GM10266 (cell line): ENCODE measurements around the gene A3GALT2.

ENCODE experiments used
- DNase-seq: peaks from one replicate; pipeline ENCODE4 v3.0.0; 2012; ENCODE audit errors: extremely low spot score
- CTCF ChIP-seq: IDR thresholded peaks from 2 replicates; pipeline ENCODE4 v1.5.1; 2012; ENCODE audit warnings: mild to moderate bottlenecking, low read depth; ENCODE audit not compliant: control insufficient read depth, insufficient read depth; ENCODE audit errors: missing control alignments

A3GALT2 gene

DNA sequence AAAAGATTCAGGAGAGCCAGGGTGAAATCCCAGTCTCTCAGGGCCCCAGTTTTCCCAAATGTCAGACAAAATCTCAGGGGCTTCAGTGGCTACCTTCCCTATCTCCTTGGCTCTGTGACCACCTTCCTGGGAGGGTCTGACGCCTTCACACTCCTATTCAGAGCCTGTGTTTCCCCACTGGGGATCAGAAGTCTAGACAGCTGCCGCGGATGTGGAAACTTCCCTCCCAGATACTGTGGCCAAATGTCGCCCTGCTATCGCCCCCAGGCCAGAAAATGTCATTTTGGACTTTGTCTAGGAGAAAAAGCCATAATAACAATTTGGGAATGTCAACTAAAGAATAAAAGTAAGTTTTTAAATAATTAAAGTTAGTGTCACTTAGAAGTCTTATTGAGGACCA is 15.9 kb downstream of the A3GALT2 start:
- no peak for TF ChIP-seq CTCF
- no peak for DNase-seq

GRCh38 chr1:33302325-33302724 is 18.6 kb downstream of the A3GALT2 start:
- TF ChIP-seq CTCF: no peak
- DNase-seq: no peak

- no peak for TF ChIP-seq CTCF
- DNase-seq: no peak
Measured at GRCh38 chr1:33301273-33301984, 19.5 kb downstream of the A3GALT2 start.

DNA sequence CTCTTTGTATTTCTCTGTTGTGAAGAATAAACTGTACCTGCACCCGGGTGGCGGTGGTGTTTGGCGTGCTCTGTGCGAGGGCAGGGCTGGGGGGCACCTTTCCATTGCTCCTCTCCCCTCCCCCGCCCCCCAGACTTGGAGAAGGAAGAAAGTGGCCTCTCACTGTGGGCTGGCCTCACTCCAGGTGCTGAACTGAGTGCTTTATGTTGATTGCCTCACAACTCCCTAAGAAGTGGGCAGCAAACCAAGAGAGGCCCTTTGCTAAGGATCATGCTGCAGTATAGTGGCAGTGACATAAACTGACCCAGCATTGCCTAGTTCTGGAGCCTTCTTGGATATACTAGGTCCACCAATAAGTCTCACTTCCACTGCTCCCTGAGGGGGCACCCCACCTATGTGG is 20.2 kb downstream of the A3GALT2 start:
- TF ChIP-seq CTCF: no peak
- DNase-seq: no peak

DNA sequence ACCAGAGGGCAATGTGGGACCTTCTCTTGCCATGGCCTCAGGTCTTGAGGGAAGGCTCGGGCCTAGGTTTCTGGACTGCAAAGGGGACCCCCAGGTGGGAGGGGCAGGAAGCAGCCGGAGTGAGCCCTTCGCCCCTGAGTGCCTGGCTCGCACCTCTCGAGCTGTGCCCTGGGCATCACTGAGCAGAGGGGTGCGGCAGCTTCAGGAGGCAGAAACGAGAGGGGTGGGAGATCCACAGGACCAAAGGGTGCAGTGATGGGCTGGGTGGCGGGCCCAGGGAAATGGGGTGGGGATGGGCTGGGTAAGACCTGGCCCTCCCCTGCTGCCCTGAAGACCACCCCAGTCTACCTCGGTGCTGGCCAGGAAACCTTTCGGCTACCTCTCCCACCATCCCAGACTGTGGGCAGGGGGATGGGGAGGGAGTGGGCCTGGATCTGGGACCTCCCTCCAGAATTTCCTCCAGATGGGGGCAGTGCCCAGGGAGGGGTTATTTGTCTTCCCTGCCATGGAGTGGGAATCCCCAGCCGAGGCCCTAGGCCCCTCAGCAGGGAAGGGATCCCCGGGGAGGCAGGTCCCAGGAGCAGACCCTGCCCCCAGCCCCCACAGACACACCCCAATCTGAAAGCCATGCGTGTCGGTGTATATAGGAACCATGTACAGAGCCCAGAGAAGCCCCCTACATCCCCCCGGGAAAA is 21.3 kb downstream of the A3GALT2 start:
- DNase-seq: no peak
- TF ChIP-seq CTCF: no peak

DNA sequence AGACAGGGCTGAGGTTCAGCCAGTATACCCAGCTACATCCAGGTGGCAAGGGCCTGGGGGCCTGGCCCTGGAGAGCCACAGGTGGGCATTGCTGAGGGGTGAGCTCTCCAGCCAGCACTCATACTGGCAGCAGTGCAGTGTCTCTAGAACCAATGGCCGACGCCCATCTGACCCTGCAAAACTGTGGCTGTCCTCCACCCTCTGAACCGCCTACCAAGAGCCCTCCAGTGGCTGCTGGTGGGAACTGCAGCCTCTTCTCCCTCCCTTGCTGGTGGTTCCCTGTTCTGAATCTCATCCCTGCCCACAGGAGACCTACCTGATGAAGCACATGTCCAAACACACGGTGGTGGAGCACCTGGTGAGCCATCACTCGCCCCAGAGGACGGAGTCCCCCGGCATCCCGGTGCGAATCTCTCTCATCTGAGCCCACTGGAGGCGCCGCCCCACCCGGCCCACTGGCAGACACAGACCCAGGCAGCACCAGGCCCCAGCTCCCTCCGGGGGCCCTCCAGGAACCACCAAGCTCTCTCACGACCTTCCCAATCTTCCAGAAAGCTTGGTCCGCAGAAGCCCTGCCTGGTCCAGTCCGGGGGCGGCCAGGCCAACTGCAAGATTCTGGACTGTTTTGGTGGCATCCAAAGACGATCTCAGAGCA is 22.1 kb downstream of the A3GALT2 start:
- peak; percentile 82 for TF ChIP-seq CTCF
- DNase-seq: peak; percentile 84
